HepG2 (cell line): ENCODE results near the gene PXDC1. TPM values are rescaled to one million over a fixed set of nuclear protein-coding genes. Genes with fewer than 3 reads are reported as not detected.

ENCODE experiments used
- ARNT2 ChIP-seq: sonication (generic); formaldehyde crosslinking; IDR thresholded peaks from 2 replicates; pipeline ENCODE4 v1.8.0; 2022; ENCODE audit warnings: mild to moderate bottlenecking, low read depth, missing genetic modification reagents, moderate library complexity
- CBX2 ChIP-seq, 2 experiments: fragments of 200-600 bp in 1 of 2; sonication (generic); formaldehyde crosslinking in 1 of 2; IDR thresholded peaks; 2 replicates each; pipeline versions ENCODE4 v1.7.0 to v1.8.1; 2018 to 2022; ENCODE audit warnings: low read depth in 2 of 2, low read length in 1 of 2, mild to moderate bottlenecking in 1 of 2, missing genetic modification reagents in 1 of 2
- HDAC1 ChIP-seq: sonication (generic); formaldehyde crosslinking; IDR thresholded peaks from 2 replicates; pipeline ENCODE4 v1.5.1; 2020; ENCODE audit warnings: mild to moderate bottlenecking, missing genetic modification reagents
- HMGXB4 ChIP-seq, 2 experiments: sonication (generic) in 1 of 2; formaldehyde crosslinking in 1 of 2; IDR thresholded peaks; 2 replicates each; pipeline versions ENCODE4 v1.4.0 to v1.6.1; 2018 to 2020; ENCODE audit warnings: missing genetic modification reagents in 2 of 2, borderline replicate concordance in 1 of 2, low read depth in 1 of 2, mild to moderate bottlenecking in 1 of 2, missing biosample characterization in 1 of 2
- HNF4A ChIP-seq: sonication (generic); formaldehyde crosslinking; IDR thresholded peaks from 2 replicates; pipeline ENCODE4 v1.4.0; 2020; ENCODE audit warnings: missing genetic modification reagents
- IRF9 ChIP-seq: sonication (generic); formaldehyde crosslinking; IDR thresholded peaks from 2 replicates; pipeline ENCODE4 v1.8.0; 2022; ENCODE audit warnings: missing genetic modification reagents, mild to moderate bottlenecking, borderline replicate concordance
- KLF12 ChIP-seq: sonication (generic); formaldehyde crosslinking; IDR thresholded peaks from 2 replicates; pipeline ENCODE4 v1.4.0; 2020; ENCODE audit warnings: missing genetic modification reagents, borderline replicate concordance
- MAX ChIP-seq: IDR thresholded peaks from 2 replicates; pipeline ENCODE4 v1.6.1; 2012; ENCODE audit warnings: inconsistent platforms
- SIX4 ChIP-seq: sonication (generic); formaldehyde crosslinking; IDR thresholded peaks from 2 replicates; pipeline ENCODE4 v1.4.0; 2020; ENCODE audit warnings: missing genetic modification reagents
- SMC3 ChIP-seq: IDR thresholded peaks from 2 replicates; pipeline ENCODE4 v1.6.1; 2011; ENCODE audit warnings: low read length, improper control_type of control experiment
- TBX2 ChIP-seq: sonication (generic); formaldehyde crosslinking; IDR thresholded peaks from 2 replicates; pipeline ENCODE4 v1.5.0; 2020; ENCODE audit warnings: missing genetic modification reagents, mild to moderate bottlenecking, borderline replicate concordance
- THAP7 ChIP-seq: sonication (generic); formaldehyde crosslinking; IDR thresholded peaks from 2 replicates; pipeline ENCODE4 v1.8.1; 2023; ENCODE audit warnings: mild to moderate bottlenecking, missing genetic modification reagents
- TRIM22 ChIP-seq: fragments of 450-650 bp; IDR thresholded peaks from 2 replicates; pipeline ENCODE4 v1.6.1; 2017
- ZNF138 ChIP-seq: sonication (generic); formaldehyde crosslinking; IDR thresholded peaks from 2 replicates; pipeline ENCODE4 v1.5.0; 2020; ENCODE audit warnings: mild to moderate bottlenecking, low read depth, missing genetic modification reagents
- ZNF670 ChIP-seq: sonication (generic); formaldehyde crosslinking; IDR thresholded peaks from 2 replicates; pipeline ENCODE4 v1.8.0; 2022; ENCODE audit warnings: mild to moderate bottlenecking, missing genetic modification reagents, borderline replicate concordance
- ZNF713 ChIP-seq: sonication (generic); formaldehyde crosslinking; IDR thresholded peaks from 2 replicates; pipeline ENCODE4 v1.4.0; 2020; ENCODE audit warnings: mild to moderate bottlenecking, missing genetic modification reagents
- ZNF724P ChIP-seq: sonication (generic); formaldehyde crosslinking; IDR thresholded peaks from 2 replicates; pipeline ENCODE4 v1.8.0; 2022; ENCODE audit warnings: missing genetic modification reagents, borderline replicate concordance
- polyA plus RNA-seq, 8 experiments: library from polyadenylated mRNA; depleted of rRNA in 3 of 8; stranded (reverse) in 7 of 8; unstranded in 1 of 8; fragments of >200 nt; fragmentation: Illumina TruSeq in 4 of 8; extraction: Trizol in 4 of 8; gene quantifications; 2 replicates each; pipeline versions ENCODE4 v1.2.1 to v1.2.3, GENCODE V29; 2011 to 2016; ENCODE audit warnings: low read depth in 4 of 8, missing spikeins in 1 of 8, mixed read lengths in 1 of 8; ENCODE audit not compliant: insufficient read depth in 1 of 8
- total RNA-seq, 5 experiments: library from RNA; depleted of rRNA; stranded (reverse); fragments of >200 nt; fragmentation: Illumina TruSeq; extraction: Trizol; gene quantifications; 2 replicates each; pipeline ENCODE4 v1.2.3, GENCODE V29; 2016; ENCODE audit warnings: low read depth in 1 of 5
- TF ChIP-seq, protein P1 (sequence below): sonication (generic); formaldehyde crosslinking; conservative IDR thresholded peaks from 2 replicates; pipeline ENCODE4 v1.8.0; 2022; ENCODE audit warnings: low read depth, missing genetic modification reagents
- TF ChIP-seq, protein P2 (sequence below): sonication (generic); formaldehyde crosslinking; IDR thresholded peaks from 2 replicates; pipeline ENCODE4 v1.4.0; 2020; ENCODE audit warnings: missing genetic modification reagents

Gene PXDC1
- total and polyA plus RNA-seq, 2 of the 13 experiments (the other 11 are each of a cell fraction or from before 2014, with no cell fraction given), result 32.4 to 34.7 TPM

GRCh38 chr6:3751077-3751729, at the start of gene PXDC1 (continued):
- peak in 1 of 2 experiments; percentile 9; a peak in 1 of 4 replicates for TF ChIP-seq HMGXB4 (CRISPR knock-in tag; IDR thresholded peaks at IDR 0.05; ENCODE audit: borderline replicate concordance in 1 of 2, low read depth in 1 of 2)
- no peak for TF ChIP-seq SMC3
- TF ChIP-seq SIX4 (CRISPR knock-in tag), result no peak
- peak; percentile 80; the same call in 1 of the 2 replicates for TF ChIP-seq ZNF138 (CRISPR knock-in tag)
- TF ChIP-seq HDAC1, result peak; percentile 26; the same call in 1 of the 2 replicates
- TF ChIP-seq MAX, result peak; percentile 82
- peak; percentile 35; the same call in 1 of the 2 replicates for TF ChIP-seq ZNF670 (CRISPR knock-in tag)
- TF ChIP-seq TBX2, result no peak
- 0 out of 2 replicates have a peak, but pooled peaks have one; percentile 17 for TF ChIP-seq IRF9 (CRISPR knock-in tag)
- no peak; the same call in 1 of the 2 replicates for TF ChIP-seq THAP7
- TF ChIP-seq ARNT2 (CRISPR knock-in tag), result peak; percentile 38
- no peak for TF ChIP-seq ZNF713 (CRISPR knock-in tag)
- TF ChIP-seq TRIM22, result no peak
- no peak for TF ChIP-seq HNF4A
- TF ChIP-seq ZNF724P (CRISPR knock-in tag), result no peak; the same call in 1 of the 2 replicates
- no peak for TF ChIP-seq CBX2 (IDR thresholded peaks at IDR 0.05; ENCODE audit: low read depth, low read length)
- 0 out of 2 replicates have a peak, but pooled peaks have one; percentile 11 for TF ChIP-seq CBX2 (CRISPR knock-in tag; IDR thresholded peaks at IDR 0.05; ENCODE audit: low read depth)
- TF ChIP-seq, protein P1, sequence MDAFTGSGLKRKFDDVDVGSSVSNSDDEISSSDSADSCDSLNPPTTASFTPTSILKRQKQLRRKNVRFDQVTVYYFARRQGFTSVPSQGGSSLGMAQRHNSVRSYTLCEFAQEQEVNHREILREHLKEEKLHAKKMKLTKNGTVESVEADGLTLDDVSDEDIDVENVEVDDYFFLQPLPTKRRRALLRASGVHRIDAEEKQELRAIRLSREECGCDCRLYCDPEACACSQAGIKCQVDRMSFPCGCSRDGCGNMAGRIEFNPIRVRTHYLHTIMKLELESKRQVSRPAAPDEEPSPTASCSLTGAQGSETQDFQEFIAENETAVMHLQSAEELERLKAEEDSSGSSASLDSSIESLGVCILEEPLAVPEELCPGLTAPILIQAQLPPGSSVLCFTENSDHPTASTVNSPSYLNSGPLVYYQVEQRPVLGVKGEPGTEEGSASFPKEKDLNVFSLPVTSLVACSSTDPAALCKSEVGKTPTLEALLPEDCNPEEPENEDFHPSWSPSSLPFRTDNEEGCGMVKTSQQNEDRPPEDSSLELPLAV (CRISPR knock-in tag), result peak; percentile 60; the same call in 1 of the 2 replicates
- no peak for TF ChIP-seq KLF12 (CRISPR knock-in tag)
- TF ChIP-seq, protein P2, sequence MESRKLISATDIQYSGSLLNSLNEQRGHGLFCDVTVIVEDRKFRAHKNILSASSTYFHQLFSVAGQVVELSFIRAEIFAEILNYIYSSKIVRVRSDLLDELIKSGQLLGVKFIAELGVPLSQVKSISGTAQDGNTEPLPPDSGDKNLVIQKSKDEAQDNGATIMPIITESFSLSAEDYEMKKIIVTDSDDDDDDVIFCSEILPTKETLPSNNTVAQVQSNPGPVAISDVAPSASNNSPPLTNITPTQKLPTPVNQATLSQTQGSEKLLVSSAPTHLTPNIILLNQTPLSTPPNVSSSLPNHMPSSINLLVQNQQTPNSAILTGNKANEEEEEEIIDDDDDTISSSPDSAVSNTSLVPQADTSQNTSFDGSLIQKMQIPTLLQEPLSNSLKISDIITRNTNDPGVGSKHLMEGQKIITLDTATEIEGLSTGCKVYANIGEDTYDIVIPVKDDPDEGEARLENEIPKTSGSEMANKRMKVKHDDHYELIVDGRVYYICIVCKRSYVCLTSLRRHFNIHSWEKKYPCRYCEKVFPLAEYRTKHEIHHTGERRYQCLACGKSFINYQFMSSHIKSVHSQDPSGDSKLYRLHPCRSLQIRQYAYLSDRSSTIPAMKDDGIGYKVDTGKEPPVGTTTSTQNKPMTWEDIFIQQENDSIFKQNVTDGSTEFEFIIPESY (CRISPR knock-in tag), result no peak
